ENCODE results near the gene NACC2. TPM values are rescaled to one million over a fixed set of nuclear protein-coding genes. Genes with fewer than 3 reads are reported as not detected.

The NACC2 gene
- polyA plus RNA-seq, 3 donors, result 8.1 to 32.4 (median 8.7) TPM

DNA sequence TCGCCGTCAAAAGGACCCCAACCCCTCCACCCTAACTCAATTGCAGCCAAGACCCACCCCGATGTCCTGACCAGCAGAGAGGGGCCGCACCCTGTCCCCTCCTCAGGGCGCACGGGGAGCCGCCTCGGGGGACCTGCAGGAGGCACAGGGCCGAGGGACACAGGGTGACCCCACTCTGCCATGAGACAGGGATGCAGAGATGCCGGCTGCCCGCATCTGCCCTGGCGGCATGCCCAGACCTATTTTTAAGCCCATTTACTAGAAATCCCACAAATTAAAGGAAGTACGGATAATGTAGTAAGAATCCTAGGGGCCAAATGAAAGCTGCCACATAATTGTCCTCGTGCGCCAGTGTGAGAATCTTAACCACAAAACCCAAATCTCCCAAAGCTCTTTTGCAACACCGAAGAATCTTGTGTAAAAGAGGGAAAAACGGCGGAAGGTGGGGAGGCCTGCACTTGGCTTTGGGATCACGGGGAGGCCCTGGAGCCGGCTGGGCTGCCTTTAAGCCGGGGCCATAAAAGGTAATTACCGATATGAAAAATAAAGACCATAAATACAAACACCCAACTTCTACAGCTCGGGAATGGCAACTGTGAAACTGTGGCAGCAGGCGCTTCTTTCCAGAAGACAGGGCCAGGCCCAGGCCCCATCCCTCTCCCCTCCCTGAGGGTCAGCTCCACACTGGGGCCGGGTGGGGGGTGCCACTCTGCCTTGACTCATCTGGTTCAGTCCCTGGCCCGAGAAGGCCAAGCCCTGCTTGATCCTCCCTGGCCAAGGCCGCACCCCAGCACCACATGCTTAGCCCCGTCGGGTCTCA, 35.0 kb downstream of the NACC2 start:
- H3K27ac ChIP-seq (ENCODE audit: low read depth in 1 of 2, low read length in 2 of 2), result peak overlapping the region; percentile 55 to 64
- H3K4me1 ChIP-seq (ENCODE audit: control insufficient read depth in 1 of 2, insufficient read depth in 2 of 2, low read length in 2 of 2), result peaks cover 62 to 75% of the 10 kb centered on the region in 2 donors
- H3K4me3 Mint-ChIP-seq, result peak overlapping the region; percentile 9 to 59
- DNase-seq, result peak in 2 of 3 donors; percentile 67 to 87
- TF ChIP-seq CTCF (IDR thresholded peaks at IDR 0.05), result no peak
- WGBS (ENCODE audit: insufficient coverage), result 45% methylated on average over 12 of the region's 29 CpGs
- peaks cover 0 to 2% (median 0%) of the 10 kb centered on the region in 7 donors for H3K9me3 Mint-ChIP-seq
- intact Hi-C loops (cut with micrococcal nuclease), result no loop called here
- H3K27ac Mint-ChIP-seq, result peak overlapping the region; percentile 69 to 91 (median 79)
- H3K4me1 Mint-ChIP-seq, result peaks cover 75% of the 10 kb centered on the region
- peaks cover 6 to 14% of the 10 kb centered on the region in 2 donors for H3K36me3 ChIP-seq (replicated peaks in 1 of 2; ENCODE audit: control insufficient read depth in 1 of 2, insufficient read depth in 2 of 2, low read length in 2 of 2)
- peak overlapping the region in 1 of 3 experiments; percentile 45 for H3K4me3 ChIP-seq (replicated peaks in 1 of 3; ENCODE audit: low read depth in 2 of 3, low read length in 3 of 3)
- H3K4me2 ChIP-seq (replicated peaks; ENCODE audit: extremely low read depth, low read length, poor library complexity, severe bottlenecking), result peak overlapping the region; percentile 48
- no peak overlapping the region for H2AFZ ChIP-seq (ENCODE audit: insufficient read depth, low read depth, low read length, poor library complexity, severe bottlenecking)
- peaks cover 98% of the 10 kb centered on the region for H3K79me2 ChIP-seq (ENCODE audit: insufficient read depth, low read length)
- peaks cover 70% of the 10 kb centered on the region for H4K20me1 ChIP-seq (ENCODE audit: insufficient read depth, low read length)
- peaks cover 0 to 3% (median 0%) of the 10 kb centered on the region in 3 donors for H3K27me3 Mint-ChIP-seq (ENCODE audit: low read depth in 3 of 3)
- peak overlapping the region; percentile 32 for H3K9ac ChIP-seq (ENCODE audit: insufficient read depth, low read length, poor library complexity, severe bottlenecking)
- no peaks in the 10 kb centered on the region for H3K27me3 ChIP-seq (ENCODE audit: control insufficient read depth in 2 of 2, insufficient read depth in 2 of 2, low read length in 2 of 2)
- H3K9me3 ChIP-seq (replicated peaks in 1 of 2; ENCODE audit: control insufficient read depth in 1 of 2, insufficient read depth in 1 of 2, low read length in 2 of 2), result no peaks in the 10 kb centered on the region
- H3K36me3 Mint-ChIP-seq, result peaks cover 35 to 48% of the 10 kb centered on the region in 2 donors

DNA sequence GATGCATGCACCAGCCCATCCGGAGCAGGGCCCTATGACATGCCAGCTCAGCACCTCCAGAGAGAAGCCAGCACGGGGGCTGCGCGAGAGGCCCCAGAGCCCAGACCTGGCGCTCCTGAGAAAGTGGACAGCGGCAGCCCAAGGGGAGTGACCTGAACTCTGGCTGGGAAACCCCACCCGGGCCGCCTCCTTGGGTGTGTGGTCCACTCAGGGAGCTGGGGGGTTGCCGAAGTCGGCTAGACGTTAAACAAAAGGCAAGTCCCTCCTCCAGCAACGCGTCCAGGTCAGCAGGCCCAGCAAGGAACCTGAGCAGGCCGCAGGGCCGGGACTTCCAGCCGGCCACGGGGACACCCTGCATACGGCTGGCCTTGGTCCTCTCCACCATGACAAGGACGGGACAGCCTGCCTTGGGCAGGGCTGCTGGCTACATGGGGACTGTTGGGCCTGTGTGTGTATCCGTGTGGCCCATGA, 35.7 kb downstream of the NACC2 start:
- DNase-seq, result peak in 1 of 3 donors; percentile 16
- Histone ChIP-seq H3K36me3 (replicated peaks in 1 of 2; ENCODE audit: control insufficient read depth in 1 of 2, insufficient read depth in 2 of 2, low read length in 2 of 2) (peaks cover 6 to 14% of the 10 kb centered on the region in 2 donors), H3K4me2 (replicated peaks; ENCODE audit: extremely low read depth, low read length, poor library complexity, severe bottlenecking) (peak overlapping the region; percentile 48), H3K9ac (ENCODE audit: insufficient read depth, low read length, poor library complexity, severe bottlenecking) (no peak overlapping the region), H3K27me3 (ENCODE audit: control insufficient read depth in 2 of 2, insufficient read depth in 2 of 2, low read length in 2 of 2) (no peaks in the 10 kb centered on the region), H3K9me3 (replicated peaks in 1 of 2; ENCODE audit: control insufficient read depth in 1 of 2, insufficient read depth in 1 of 2, low read length in 2 of 2) (no peaks in the 10 kb centered on the region), H3K27ac (ENCODE audit: low read depth in 1 of 2, low read length in 2 of 2) (peak overlapping the region; percentile 55 to 64), H2AFZ (ENCODE audit: insufficient read depth, low read depth, low read length, poor library complexity, severe bottlenecking) (no peak overlapping the region), H4K20me1 (ENCODE audit: insufficient read depth, low read length) (peaks cover 77% of the 10 kb centered on the region), H3K4me1 (ENCODE audit: control insufficient read depth in 1 of 2, insufficient read depth in 2 of 2, low read length in 2 of 2) (peaks cover 69 to 75% of the 10 kb centered on the region in 2 donors), H3K4me3 (replicated peaks in 1 of 3; ENCODE audit: low read depth in 2 of 3, low read length in 3 of 3) (peak overlapping the region in 1 of 3 experiments; percentile 45), H3K79me2 (ENCODE audit: insufficient read depth, low read length) (peaks cover 98% of the 10 kb centered on the region)
- peaks cover 75% of the 10 kb centered on the region for H3K4me1 Mint-ChIP-seq
- H3K27me3 Mint-ChIP-seq (ENCODE audit: low read depth in 3 of 3), result peaks cover 0 to 3% (median 0%) of the 10 kb centered on the region in 3 donors
- H3K4me3 Mint-ChIP-seq, result no peak overlapping the region
- WGBS (ENCODE audit: insufficient coverage), result 95% methylated on average over 16 of the region's 20 CpGs
- peak overlapping the region in 4 of 7 donors; percentile 46 to 91 (median 80) for H3K27ac Mint-ChIP-seq
- H3K9me3 Mint-ChIP-seq, result peaks cover 0 to 2% (median 0%) of the 10 kb centered on the region in 7 donors
- intact Hi-C loops (cut with micrococcal nuclease), result no loop called here
- TF ChIP-seq CTCF (IDR thresholded peaks at IDR 0.05), result no peak
- H3K36me3 Mint-ChIP-seq, result peaks cover 39 to 50% of the 10 kb centered on the region in 2 donors

All from CD14-positive monocyte (primary cell).